SIG-M5 (cell line): ENCODE results near the gene TRNT1.

Experiments
- DNase-seq: peaks from one replicate; lab custom pipeline; 2025; lab: John Stamatoyannopoulos, UW

TRNT1 gene

DNA sequence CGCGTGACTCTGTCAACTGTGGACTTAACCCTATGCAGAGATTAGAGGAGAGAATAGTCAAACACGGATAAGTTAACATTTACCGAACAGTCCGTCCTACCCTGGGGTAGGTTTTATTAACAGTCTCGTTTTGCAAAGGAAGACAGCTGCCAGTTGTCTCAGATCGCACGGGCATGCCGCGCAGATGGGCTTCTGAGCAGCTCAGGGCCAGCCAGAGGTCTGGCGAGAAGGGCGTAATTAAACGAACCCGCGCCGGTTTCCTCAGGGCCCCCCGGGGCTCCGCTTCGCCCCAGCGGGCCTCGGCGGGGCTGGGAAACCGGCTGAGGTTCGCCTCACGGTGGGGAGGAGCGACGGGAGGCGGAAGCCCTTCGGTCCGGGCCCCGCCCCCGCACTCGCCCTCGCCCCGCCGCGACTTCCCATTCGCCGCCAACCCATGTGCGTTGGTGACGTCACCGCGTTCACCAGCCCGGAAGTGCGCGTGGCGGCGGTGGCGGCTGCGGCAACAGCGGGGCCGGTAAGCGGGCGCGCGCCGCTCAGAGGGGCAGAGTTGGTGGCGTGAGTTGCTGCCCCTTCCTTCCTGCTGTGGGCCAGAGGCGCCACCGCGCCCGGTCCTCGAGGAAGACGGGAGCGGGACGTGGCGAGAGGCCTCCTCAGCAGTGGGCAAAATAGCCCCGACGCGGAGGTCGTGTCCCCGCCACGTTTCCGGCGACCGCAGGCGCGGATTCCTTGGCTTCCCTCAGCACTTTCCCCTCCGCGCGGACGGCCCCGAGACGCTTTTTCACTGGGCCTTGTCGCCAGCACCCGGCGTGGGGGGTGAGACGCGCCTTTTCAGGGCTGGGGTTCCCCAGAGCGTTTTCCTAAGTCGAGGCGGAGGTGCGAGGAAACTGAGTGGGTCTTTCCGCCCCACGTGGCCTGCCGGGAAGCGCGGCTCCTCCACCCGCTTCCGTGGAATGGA, at the start of gene TRNT1:
Gene TRNT1, plus strand, starts transcription at position 464 of the 955 bp plus-strand sequence. CDS start 2,101 bp downstream, outside the sequence.
- peak; percentile 35 for DNase-seq

DNA sequence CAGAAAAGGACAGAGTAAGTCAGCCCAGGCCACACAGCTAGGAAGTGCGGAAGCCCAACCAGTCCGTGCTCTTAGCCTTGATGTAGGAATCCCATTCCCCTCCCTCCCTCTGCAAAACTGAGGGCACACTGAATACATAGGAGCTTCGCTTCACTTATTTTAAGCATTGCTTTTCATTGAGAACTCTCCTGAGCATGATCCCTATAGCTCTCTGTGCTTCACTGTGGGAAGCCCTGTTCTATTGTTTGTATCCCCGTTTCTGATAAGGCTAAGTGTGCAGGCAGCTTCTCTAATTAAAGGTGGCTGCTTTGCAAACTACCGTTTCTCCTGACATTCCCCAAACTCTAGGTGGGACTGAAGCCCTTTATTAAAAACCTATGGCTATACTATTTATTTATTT, 46.4 kb upstream of the TRNT1 start:
- DNase-seq: no peak

DNA sequence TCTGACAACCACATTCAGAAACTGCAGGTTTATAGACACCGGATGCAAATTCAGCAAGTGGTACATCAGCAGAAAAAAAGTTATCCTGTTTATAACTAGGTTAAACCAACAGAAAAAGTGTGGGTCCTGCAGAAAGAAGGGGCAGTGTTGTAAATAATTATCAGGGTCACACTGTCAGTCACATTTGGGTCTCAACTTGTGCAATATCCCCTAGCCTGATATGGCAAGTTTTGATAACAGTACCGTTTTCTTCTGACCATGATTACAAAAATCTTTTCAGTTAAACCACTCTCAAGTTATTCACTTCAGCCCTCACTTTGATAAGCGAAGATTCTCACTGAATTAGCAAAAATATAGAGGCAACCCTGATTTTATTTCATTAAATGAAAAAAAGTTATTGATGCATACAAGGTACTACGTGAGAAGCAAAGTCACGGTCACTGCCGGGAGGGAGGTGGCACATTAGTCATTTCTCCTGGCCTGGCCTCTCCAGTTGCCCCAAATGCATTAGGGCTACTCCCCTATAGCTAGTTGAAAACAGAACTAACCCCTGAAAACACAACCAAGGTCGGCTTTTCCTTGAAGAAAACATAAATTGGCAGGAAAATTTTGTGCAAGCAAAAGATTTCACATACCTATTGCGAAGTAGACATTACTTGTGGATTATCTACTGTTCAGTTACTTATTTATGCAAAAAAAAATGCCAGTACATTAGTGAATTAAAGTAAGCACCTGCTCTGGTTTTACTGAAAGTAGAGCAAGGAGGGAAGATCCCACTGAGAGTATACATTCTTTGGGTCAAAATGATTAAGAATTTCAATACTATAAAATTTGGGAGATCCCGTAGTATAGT, 45.1 kb upstream of the TRNT1 start:
- no peak for DNase-seq

DNA sequence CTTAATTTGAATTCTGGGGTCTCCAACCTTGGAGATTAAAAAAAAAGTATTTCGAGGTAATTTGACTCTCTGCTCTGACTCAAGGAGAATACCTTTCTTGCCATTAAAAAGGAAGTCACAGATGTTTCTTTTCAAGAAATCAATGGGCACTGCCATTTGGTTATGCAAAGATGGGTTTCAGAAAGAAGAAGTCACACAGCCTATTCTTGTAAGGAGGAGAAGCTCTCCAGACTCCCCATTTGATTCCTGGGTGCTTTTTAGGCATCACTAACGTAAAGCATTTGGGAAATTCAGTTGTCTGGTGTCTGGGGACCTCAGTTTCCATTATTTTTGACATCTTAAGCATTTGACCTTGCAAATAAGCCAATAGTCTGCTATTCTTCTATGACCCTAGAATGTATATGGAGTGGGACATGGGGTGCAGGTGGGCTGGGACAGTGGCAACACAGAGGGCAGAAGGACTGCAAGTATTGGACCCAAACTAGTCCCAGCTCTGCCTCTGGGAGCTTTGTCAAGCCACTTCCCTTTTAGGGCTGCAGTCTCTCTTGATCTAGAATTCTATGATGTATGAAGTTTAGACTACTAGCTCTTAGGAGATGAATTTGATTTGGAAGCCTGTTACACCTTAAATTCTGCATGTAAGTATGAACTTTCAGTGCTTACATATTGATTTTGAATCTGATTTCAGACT, 44.4 kb upstream of the TRNT1 start:
- no peak for DNase-seq

DNA sequence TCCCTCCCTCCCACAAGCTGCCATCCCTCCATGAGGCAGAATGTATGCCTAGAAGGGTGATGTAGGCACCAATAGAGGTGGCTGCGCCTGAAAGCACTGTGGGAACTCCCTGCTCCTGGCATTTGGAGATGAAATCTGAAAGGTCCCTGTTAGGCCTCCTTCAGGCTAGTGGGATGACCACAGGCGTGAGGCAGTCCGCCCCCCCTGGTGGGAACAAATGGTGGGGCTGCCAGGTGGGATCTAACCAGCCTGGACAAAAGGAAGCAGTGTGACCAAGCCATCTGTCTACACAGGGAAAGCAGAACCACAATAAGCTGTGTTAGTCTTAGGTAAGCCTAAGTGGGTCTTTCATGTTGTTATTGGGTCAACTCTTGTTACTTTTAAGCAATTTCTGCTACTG, 41.9 kb upstream of the TRNT1 start:
- DNase-seq: no peak

DNA sequence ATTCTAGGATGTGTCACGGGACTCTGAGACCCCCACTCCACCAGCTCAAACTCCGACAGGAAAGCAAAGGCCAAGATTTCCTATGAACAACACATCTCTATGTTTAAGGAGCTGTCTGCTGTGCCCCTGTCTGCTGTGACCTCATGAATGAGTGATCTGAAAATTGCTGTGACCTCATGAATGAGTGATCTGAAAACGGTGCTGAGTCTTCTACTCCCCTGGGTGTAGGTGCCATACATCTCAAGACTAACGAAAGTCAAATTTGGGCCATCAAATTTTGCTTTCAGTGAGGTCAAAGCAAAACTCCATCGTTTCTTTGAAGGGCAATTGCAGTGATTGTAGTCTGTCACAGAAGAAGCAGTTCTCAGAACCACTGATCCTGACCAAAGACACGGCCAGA, 41.0 kb upstream of the TRNT1 start:
- no peak for DNase-seq

DNA sequence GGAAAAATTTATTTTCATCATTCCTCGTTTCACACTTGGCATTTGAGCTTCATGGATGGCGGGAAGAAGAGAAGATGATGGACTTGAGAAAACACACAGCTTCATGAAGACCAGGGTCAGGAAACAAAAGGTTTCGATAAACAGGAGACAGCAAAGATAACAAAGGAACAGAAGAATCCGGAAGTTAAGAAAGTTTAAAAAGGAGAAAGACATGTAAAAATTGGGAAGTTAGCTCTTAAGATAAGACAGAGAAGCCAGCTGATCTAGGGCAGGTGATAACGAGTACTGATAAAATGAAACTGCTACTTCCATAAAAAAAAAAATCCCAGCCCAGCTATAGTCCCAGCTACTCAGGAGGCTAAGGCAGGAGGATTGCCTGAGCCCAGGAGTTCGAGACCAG, 40.5 kb upstream of the TRNT1 start:
- no peak for DNase-seq

DNA sequence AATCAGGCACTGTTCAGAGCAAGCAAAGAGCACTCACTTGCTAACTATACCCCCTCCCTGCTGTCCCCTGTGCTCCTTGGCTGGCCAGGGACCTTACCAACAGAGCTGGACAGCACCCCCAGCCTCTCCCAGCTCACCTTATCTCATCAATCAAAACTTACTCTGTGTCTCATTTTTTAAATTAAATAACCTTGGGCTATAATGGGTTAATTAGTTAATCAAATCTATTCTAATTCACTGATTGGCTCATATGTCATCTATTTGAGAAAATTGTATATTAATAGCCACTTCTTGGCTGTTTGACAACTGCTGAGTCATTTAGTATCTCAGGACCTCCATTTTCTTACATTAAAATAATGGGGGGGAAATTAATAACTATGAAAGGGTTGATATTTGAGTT, 39.5 kb upstream of the TRNT1 start:
- DNase-seq: no peak

DNA sequence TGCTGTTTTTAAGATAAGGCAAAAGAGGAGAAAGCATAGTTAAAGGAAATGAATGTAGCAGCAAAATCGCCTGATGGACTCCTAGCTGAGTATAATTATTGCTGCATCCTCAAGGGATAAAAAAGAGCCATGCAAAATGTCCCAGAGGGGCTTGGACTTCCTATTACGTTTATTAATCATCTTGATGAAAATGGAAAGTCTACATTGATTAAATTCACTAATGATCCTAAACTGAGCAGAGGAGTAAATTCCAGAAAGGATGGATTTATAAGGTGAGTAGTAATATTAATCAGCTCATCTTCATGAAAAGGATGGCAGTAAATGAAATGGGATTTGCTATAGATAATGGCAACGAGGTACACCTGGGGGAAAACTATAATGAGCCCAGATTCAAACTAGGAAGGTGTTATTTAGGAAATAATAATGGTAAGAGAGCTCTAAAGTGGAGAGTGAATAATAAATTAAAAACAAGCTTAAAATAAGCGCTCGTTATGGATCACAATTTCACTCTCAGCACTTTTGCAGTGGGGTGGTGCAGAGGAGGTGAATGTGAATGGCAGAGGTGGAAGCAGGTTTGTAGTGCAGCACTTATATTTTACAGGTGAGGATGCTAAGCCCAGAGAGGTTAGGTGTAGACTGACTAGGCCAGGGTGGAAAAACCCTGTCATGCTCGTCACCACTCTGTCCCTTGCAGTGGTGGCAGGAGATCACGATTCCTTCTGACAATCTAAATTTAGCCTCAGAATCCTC, 38.8 kb upstream of the TRNT1 start:
- no peak for DNase-seq

DNA sequence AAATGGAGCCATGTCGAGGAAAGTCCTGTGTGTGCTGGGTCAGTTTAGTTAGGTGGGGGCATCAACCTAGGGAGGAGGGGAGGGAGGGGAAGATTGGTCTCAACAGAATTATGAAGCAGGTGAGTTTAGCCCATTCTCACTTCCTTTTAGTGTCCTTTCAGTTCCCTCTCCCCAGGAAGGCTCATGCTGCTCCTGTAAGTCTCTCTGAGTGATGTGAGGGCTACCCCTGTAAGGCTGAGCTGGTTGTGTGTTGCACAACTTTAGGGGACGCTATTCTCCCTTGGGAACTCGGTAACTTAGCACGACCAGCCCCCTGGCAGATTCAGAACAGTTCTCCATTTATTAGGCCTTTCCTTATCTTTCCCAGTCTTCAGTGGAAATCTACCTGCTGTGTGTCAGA, 37.7 kb upstream of the TRNT1 start:
- no peak for DNase-seq

DNA sequence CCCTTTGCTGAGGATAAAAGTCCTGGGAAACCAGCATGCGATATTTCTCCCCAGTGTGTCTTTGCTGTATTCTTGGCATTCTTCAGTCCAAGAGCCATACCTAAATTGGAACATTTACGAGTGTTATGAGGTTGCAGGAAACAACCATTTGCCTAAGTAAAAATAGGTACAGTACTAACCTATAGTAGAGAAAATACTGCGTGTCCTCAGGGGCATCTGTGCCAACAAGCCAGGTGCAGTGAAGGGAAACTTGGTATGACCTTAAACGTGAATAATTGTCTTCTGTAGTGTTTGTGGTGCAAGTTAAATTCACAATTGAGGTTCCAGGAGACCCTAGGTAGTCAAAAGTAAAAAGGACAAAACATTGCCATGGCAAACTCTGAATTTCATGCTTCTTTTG, 28.8 kb upstream of the TRNT1 start:
- DNase-seq: no peak

DNA sequence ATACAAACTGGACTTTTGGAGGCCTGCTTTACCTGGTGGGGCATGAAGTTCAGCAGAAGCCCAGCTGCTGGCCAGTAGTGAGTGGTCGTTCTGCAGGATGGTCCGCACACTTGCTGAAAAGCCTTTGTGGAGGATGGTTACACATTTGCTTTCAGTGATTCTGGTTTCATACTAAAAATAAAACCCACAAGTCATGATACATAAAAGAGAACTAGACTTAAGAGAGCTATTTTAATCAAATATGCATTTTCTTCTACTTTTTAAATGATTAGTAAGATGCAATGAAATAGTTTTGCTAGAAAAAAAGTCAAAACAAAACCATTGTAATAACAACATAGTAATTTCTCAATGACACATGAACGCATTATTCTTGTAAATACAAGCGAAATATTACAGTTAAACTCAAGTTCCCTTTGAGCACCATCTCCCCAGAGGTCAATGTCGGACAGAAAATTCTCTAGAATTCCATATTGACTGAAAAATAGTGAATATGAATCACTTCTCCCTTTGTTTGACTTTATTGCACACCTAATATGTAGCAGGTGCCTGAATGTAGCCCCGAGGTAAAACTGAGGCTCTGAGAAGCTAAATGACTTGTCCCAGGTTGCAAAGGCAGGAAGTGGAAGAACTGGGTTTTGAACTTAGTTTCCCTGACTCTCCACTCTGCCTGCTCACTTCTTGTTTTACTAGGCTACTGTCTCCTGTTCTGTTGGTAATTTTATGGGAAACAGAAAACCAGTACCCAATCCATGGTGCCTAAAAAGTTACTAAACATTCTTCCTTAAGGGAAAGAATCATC, 24.9 kb upstream of the TRNT1 start:
- DNase-seq: no peak

DNA sequence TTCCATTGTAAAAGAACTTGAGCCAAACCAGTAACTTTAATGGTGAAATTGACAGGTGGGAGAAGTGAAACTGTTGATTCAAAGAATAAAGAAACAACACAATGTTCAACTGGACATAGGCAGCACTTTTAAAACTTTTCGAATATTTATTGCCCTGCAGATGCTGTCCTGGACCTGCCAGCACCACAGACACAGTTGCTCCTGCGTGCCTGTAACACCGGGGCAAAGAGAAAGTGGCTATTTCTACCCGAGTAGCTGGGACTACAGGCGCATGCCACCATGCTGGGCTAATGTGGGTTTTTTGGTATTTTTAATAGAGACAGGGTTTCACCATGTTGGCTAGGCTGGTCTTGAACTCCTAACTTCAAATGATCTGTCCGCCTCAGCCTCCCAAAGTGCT, 24.0 kb upstream of the TRNT1 start:
- DNase-seq: no peak

DNA sequence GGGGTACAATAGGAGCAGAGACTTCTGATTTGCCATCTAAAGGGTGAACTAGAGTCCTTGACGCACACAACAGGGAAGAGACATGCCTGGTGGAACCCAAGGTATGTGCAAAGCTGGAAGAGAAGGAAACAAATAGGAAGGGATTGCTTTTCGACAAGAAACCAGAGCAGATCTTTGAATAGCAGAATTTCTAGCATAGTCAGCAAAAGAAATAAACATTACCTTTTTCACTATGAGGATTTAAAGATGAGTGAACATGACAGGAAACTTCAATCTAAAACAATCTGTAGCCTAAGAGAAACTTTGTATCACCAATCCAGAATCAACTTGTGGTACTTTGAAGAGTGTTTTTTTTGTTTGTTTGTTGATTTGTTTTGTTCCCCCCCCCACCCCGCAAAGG, 21.5 kb upstream of the TRNT1 start:
- DNase-seq: no peak

DNA sequence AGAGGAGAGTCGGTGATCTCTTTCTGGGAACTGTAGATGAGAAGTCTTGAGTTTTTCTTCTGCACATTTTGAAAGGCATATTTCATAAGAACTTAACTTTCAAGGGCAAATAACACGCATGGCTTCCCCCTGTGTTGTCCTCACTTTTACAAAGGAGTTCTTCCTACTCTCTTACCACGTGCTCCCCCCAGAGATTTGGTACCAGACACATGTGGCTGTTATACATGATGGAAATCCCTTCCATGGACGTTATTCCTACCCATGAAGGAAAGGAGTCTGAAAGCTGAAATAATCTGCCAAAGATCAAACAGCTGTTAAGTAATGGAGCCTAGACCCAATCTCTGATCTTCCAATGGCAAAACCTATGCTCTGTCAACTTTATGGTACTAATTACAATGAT, 20.9 kb upstream of the TRNT1 start:
- no peak for DNase-seq

DNA sequence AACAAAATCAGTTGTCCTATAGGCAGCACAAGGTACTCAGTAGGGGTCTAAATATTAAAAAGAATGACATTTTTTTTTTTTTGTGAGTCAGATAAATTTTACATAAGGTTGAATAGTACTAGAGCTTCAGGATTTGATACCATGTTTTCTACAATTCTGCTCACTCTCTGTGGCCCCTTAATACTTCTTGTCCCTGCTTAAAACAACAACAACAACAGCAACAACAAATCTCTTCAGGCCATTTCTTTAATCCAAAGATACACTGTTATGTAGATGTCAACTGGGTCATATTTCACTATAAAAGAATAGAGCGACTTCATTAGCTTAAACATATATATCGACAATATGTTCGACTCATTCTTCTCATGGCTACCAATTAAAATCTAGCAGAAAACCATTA, 19.6 kb upstream of the TRNT1 start:
- no peak for DNase-seq

DNA sequence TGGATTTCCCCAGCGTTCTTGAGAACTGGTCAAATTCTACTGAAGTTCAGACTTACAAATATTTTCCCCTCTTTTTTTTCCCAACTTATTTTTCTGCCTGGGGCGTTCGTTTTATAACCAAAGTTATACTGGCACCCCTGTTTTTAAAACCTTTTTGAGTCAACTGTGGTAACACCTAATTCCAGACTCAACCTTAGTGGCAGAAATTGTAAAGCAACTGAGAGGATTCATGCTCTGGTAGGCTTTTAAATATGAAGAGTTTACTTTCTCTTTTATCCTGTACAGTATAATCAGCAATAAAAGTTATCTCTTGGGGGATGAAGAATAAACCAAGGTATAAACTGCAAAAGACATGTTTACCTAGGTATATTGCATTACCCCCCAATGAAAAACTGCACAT, 18.9 kb upstream of the TRNT1 start:
- DNase-seq: no peak

DNA sequence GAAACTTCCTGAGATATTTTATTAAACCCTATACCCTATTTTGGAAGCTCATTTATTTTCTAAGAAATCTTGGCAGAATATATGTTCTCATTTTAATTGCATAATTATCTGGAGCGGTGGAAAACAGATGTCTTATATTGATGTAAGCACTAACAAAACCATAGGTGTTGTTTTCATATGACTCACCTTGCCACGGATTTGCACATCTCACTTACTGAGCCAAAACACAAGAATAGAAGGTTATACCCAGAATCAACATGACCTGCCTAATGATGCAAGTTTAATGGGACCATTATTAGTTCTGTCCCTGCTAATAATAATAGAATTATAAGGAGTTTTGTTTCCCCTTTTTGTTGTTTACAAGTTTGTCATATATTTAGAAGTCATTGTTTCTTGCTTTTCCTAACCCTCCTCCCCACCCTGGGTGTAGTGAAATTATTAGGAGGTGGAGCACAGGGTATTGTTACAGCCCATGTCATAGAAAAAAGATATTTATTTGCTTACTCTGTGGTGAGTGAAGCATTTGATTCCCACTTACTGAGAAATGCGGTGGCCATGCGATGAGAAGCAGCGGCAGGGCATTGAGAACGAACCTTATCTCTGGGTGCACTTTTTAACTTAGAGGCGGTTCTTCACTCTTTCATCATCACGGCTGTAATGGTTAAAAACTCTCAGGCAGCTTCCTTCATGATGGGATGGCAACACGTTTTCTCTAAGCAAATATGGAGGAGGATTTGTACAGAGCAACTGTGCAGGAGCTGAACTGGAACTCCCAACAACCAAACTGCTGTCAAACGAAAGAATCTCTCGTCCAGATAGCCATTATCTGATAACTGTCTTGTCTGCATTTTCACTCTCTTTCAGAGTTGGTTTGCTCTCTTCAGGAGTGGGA, 17.1 kb upstream of the TRNT1 start:
- no peak for DNase-seq

DNA sequence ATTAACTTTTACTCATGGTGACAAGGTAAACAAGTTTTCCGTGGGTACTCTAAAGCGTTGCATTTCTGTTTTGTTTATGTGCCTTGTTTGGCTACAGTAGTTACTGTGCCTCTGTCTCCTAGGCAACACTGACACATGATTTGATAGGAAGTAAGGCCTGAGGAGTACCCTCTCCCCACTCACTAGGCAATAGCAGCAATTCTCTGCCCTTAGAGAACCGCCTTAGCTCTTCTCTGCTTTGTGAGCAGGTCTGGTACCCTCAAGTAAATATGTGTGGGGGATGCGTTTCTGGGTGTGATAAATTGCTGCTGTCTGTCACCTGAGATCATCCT, 16.5 kb upstream of the TRNT1 start, which contains the start of gene IL5RA:
Gene IL5RA, minus strand, starts transcription at position 76 of the 332 bp plus-strand sequence. CDS start 5,390 bp downstream, outside the sequence.
- DNase-seq: no peak
